ENCODE results near the gene TBC1D10A.

Gene TBC1D10A

GRCh38 chr22:30262917-30263741 lies 63.6 kb downstream of the TBC1D10A start:
- peak; percentile 57 for DNase-seq

GRCh38 chr22:30262112-30262511 lies 64.6 kb downstream of the TBC1D10A start:
- no peak for DNase-seq

GRCh38 chr22:30261134-30261533 lies 65.6 kb downstream of the TBC1D10A start:
- DNase-seq: no peak

GRCh38 chr22:30260682-30261081 lies 66.1 kb downstream of the TBC1D10A start:
- DNase-seq: no peak

- DNase-seq: no peak
These were observed 66.5 kb downstream of the TBC1D10A start for GRCh38 chr22:30260276-30260675.

GRCh38 chr22:30254314-30254713 lies 72.4 kb downstream of the TBC1D10A start:
- DNase-seq: no peak

GRCh38 chr22:30253205-30253852 lies 73.4 kb downstream of the TBC1D10A start:
- DNase-seq: peak; percentile 75

- DNase-seq: no peak
These were observed 74.1 kb downstream of the TBC1D10A start for GRCh38 chr22:30252411-30253204.

GRCh38 chr22:30251711-30252110 lies 75.0 kb downstream of the TBC1D10A start:
- DNase-seq: peak; percentile 73

- DNase-seq: peak; percentile 43
These were observed 76.0 kb downstream of the TBC1D10A start for GRCh38 chr22:30250661-30251267.

- DNase-seq: no peak
These were observed 76.6 kb downstream of the TBC1D10A start for GRCh38 chr22:30250039-30250565.

- DNase-seq: no peak
These were observed 77.4 kb downstream of the TBC1D10A start for GRCh38 chr22:30249049-30250038.

- no peak for DNase-seq
These were observed 78.3 kb downstream of the TBC1D10A start for GRCh38 chr22:30248484-30248883.

- no peak for DNase-seq
These were observed 78.8 kb downstream of the TBC1D10A start for GRCh38 chr22:30247974-30248373.

GRCh38 chr22:30247561-30247960 lies 79.2 kb downstream of the TBC1D10A start:
- no peak for DNase-seq

- peak; percentile 66 for DNase-seq
These were observed 79.8 kb downstream of the TBC1D10A start for GRCh38 chr22:30246814-30247376.

- no peak for DNase-seq
These were observed 80.5 kb downstream of the TBC1D10A start, which contains the start of gene LIF for GRCh38 chr22:30245985-30246813. Gene LIF, minus strand, starts transcription at chr22:30246759. Its CDS starts 64 bp downstream, at chr22:30246695.

GRCh38 chr22:30245181-30245984 lies 81.4 kb downstream of the TBC1D10A start:
- DNase-seq: no peak

GRCh38 chr22:30244641-30245040 lies 82.1 kb downstream of the TBC1D10A start:
- no peak for DNase-seq
